ENCODE data around the gene CACNB2. TPM values are rescaled to one million over a fixed set of nuclear protein-coding genes. Genes with fewer than 3 reads are reported as not detected.
"Not testable (repeated sequence)": the region's sequence is repeated elsewhere in the genome, so short reads cannot be mapped to it uniquely, and the experiment has no call there.

The CACNB2 gene
- total and polyA plus RNA-seq, 2 of the 13 experiments (the other 11 are each of a cell fraction or from before 2014, with no cell fraction given), result not detected

GRCh38 chr10:18445635-18446034 is 305.4 kb downstream of the CACNB2 start:
- FAIRE-seq; H3K27me3 ChIP-seq (ENCODE audit: control insufficient read depth in 1 of 2, insufficient read depth in 2 of 2, low read length in 2 of 2); POLR2A ChIA-PET; BruUV-seq (replicated peaks); H3K9me3 ChIP-seq (ENCODE audit: low read length); H3K27ac ChIP-seq (ENCODE audit: extremely low read length, insufficient read depth, low read length); H3K4me1 ChIP-seq (ENCODE audit: insufficient read depth, low read length); DNase-seq (ENCODE audit: low spot score); H2AFZ ChIP-seq (ENCODE audit: low read length); H3K4me3 ChIP-seq (replicated peaks in 1 of 3; ENCODE audit: insufficient read depth in 1 of 3, low read depth in 2 of 3, low read length in 3 of 3); intact Hi-C loops (cut with micrococcal nuclease; ENCODE audit: unreplicated experiment); H3K9ac ChIP-seq (ENCODE audit: insufficient read depth, low read depth, low read length); CTCF ChIA-PET (ENCODE audit: low intra/inter-chr PET ratio, low total read pairs); H3K4me2 ChIP-seq (ENCODE audit: low read depth, low read length); H4K20me1 ChIP-seq (ENCODE audit: insufficient read depth, low read length); in situ Hi-C loops (cut with HindIII; ENCODE audit: extremely low pct_ligation_motif_present, low pct_unique_long_range_greater_than_20kb); ATAC-seq; H3K36me3 ChIP-seq (replicated peaks in 1 of 2; ENCODE audit: control insufficient read depth in 1 of 2, insufficient read depth in 2 of 2, low read length in 2 of 2); H3K79me2 ChIP-seq (ENCODE audit: insufficient read depth, low read length); TF ChIP-seq ATF7, CREB1 (CRISPR knock-in tag; IDR thresholded peaks at IDR 0.05): not testable (repeated sequence)
- 19% methylated on average over 6 of the region's 6 CpGs for WGBS (ENCODE audit: low lambda C conversion rate)
- TF ChIP-seq ATF7 (IDR thresholded peaks at IDR 0.05) (peak; percentile 83), CREB1 (IDR thresholded peaks at IDR 0.05) (peak; percentile 87)

GRCh38 chr10:18446205-18446604 is 306.0 kb downstream of the CACNB2 start:
- intact Hi-C loops (cut with micrococcal nuclease; ENCODE audit: unreplicated experiment), result no loop called here
- H3K27ac ChIP-seq (ENCODE audit: extremely low read length, insufficient read depth, low read length), result no peak overlapping the region
- no peak overlapping the region for H2AFZ ChIP-seq (ENCODE audit: low read length)
- no peaks in the 10 kb centered on the region for H3K4me1 ChIP-seq (ENCODE audit: insufficient read depth, low read length)
- in situ Hi-C loops (cut with HindIII; ENCODE audit: extremely low pct_ligation_motif_present, low pct_unique_long_range_greater_than_20kb), result no loop called here
- peaks cover 0 to 6% of the 10 kb centered on the region in 2 experiments; a peak in 1 of 5 replicates for H3K27me3 ChIP-seq (ENCODE audit: control insufficient read depth in 1 of 2, insufficient read depth in 2 of 2, low read length in 2 of 2)
- ChIA-PET CTCF (ENCODE audit: low intra/inter-chr PET ratio, low total read pairs) (no interaction called here), POLR2A (no interaction called here)
- DNase-seq (ENCODE audit: low spot score) (no peak), FAIRE-seq (no peak), ATAC-seq (no peak)
- no peaks in the 10 kb centered on the region for H3K79me2 ChIP-seq (ENCODE audit: insufficient read depth, low read length)
- BruUV-seq (replicated peaks), result no TSS peak
- no peaks in the 10 kb centered on the region for H3K9me3 ChIP-seq (ENCODE audit: low read length)
- H4K20me1 ChIP-seq (ENCODE audit: insufficient read depth, low read length), result no peaks in the 10 kb centered on the region
- no peaks in the 10 kb centered on the region for H3K36me3 ChIP-seq (replicated peaks in 1 of 2; ENCODE audit: control insufficient read depth in 1 of 2, insufficient read depth in 2 of 2, low read length in 2 of 2)
- H3K9ac ChIP-seq (ENCODE audit: insufficient read depth, low read depth, low read length), result no peak overlapping the region
- H3K4me3 ChIP-seq (replicated peaks in 1 of 3; ENCODE audit: insufficient read depth in 1 of 3, low read depth in 2 of 3, low read length in 3 of 3), result no peak overlapping the region
- TF ChIP-seq ZNF567 (CRISPR knock-in tag; IDR thresholded peaks at IDR 0.05; ENCODE audit: borderline replicate concordance) (no peak), MAFG (CRISPR knock-in tag; IDR thresholded peaks at IDR 0.05) (no peak), ZNF687 (CRISPR knock-in tag; IDR thresholded peaks at IDR 0.05) (no peak), ARNTL (CRISPR knock-in tag; IDR thresholded peaks at IDR 0.05) (no peak), MATR3 (CRISPR knock-in tag; IDR thresholded peaks at IDR 0.05) (no peak)
- H3K4me2 ChIP-seq (ENCODE audit: low read depth, low read length), result no peak overlapping the region
